NCI-H526 treated with DMSO at 0.1 percent for 48 hours (cell line): Measurements from ENCODE around the gene CACNA1C.

Experiments
- DNase-seq: peaks from one replicate; lab custom pipeline; 2025; lab: John Stamatoyannopoulos, UW

Gene CACNA1C

GRCh38 chr12:2456813-2457186, 404.0 kb downstream of the CACNA1C start:
- DNase-seq, result no peak

GRCh38 chr12:2457215-2457932, 404.6 kb downstream of the CACNA1C start:
- DNase-seq, result no peak

- no peak for DNase-seq
These were observed 405.2 kb downstream of the CACNA1C start for GRCh38 chr12:2457933-2458414.

- DNase-seq, result no peak
These were observed 407.4 kb downstream of the CACNA1C start for GRCh38 chr12:2460051-2460670.

- no peak for DNase-seq
These were observed 408.3 kb downstream of the CACNA1C start for GRCh38 chr12:2461046-2461445.

- DNase-seq, result no peak
These were observed 408.9 kb downstream of the CACNA1C start for GRCh38 chr12:2461645-2462044.

- DNase-seq, result no peak
These were observed 409.3 kb downstream of the CACNA1C start for GRCh38 chr12:2462087-2462486.

GRCh38 chr12:2463719-2464118, 410.9 kb downstream of the CACNA1C start:
- no peak for DNase-seq

- DNase-seq, result no peak
These were observed 412.9 kb downstream of the CACNA1C start for GRCh38 chr12:2465681-2466080.

GRCh38 chr12:2466211-2466610, 413.4 kb downstream of the CACNA1C start:
- no peak for DNase-seq

GRCh38 chr12:2467447-2468195, 414.8 kb downstream of the CACNA1C start:
- no peak for DNase-seq

- no peak for DNase-seq
These were observed 423.2 kb downstream of the CACNA1C start for GRCh38 chr12:2475984-2476383.

GRCh38 chr12:2477009-2477766, 424.4 kb downstream of the CACNA1C start:
- no peak for DNase-seq

- no peak for DNase-seq
These were observed 427.2 kb downstream of the CACNA1C start for GRCh38 chr12:2479851-2480535.

- DNase-seq, result no peak
These were observed 428.6 kb downstream of the CACNA1C start for GRCh38 chr12:2481346-2481745.

GRCh38 chr12:2481951-2482350, 429.2 kb downstream of the CACNA1C start:
- no peak for DNase-seq

- DNase-seq, result no peak
These were observed 430.3 kb downstream of the CACNA1C start for GRCh38 chr12:2482938-2483660.

- DNase-seq, result no peak
These were observed 430.9 kb downstream of the CACNA1C start for GRCh38 chr12:2483713-2484112.

GRCh38 chr12:2484141-2484776, 431.5 kb downstream of the CACNA1C start:
- DNase-seq, result no peak

- no peak for DNase-seq
These were observed 432.9 kb downstream of the CACNA1C start for GRCh38 chr12:2485681-2486080.
